Stomach smooth muscle (tissue), 2 donors: ENCODE measurements around the gene CFAP299.
A peak's percentile ranks its signal among the peaks of the same experiment; 100 is the strongest.

Experiments used
- H3K27ac ChIP-seq: one replicate; pipeline ENCODE4 v1.7.0; 2013; ENCODE audit warnings: mild to moderate bottlenecking, low read length, inconsistent platforms
- H3K27me3 ChIP-seq, 2 donors: one replicate each; pipeline ENCODE4 v1.7.0; 2013; ENCODE audit warnings: low read length in 2 of 2; ENCODE audit not compliant: insufficient read depth in 2 of 2, control insufficient read depth in 1 of 2
- H3K36me3 ChIP-seq, 2 donors: one replicate each; pipeline ENCODE4 v1.7.0; 2013; ENCODE audit warnings: low read length in 2 of 2; ENCODE audit not compliant: control insufficient read depth in 2 of 2, insufficient read depth in 2 of 2
- H3K4me1 ChIP-seq: one replicate; pipeline ENCODE4 v1.7.0; 2013; ENCODE audit warnings: low read length; ENCODE audit not compliant: control insufficient read depth, insufficient read depth
- H3K4me3 ChIP-seq, 2 donors: one replicate each; pipeline ENCODE4 v1.7.0; 2013; ENCODE audit warnings: low read length in 2 of 2
- H3K9ac ChIP-seq, 2 donors: one replicate each; pipeline ENCODE4 v1.7.0; 2013; ENCODE audit warnings: low read length in 2 of 2, mild to moderate bottlenecking in 1 of 2
- H3K9me3 ChIP-seq, 2 donors: one replicate each; pipeline ENCODE4 v1.7.0; 2013; ENCODE audit warnings: low read length in 2 of 2; ENCODE audit not compliant: control insufficient read depth in 2 of 2
- donor health status: healthy.
- donor health status: Pancreatic carcinoma.

CFAP299 gene

DNA sequence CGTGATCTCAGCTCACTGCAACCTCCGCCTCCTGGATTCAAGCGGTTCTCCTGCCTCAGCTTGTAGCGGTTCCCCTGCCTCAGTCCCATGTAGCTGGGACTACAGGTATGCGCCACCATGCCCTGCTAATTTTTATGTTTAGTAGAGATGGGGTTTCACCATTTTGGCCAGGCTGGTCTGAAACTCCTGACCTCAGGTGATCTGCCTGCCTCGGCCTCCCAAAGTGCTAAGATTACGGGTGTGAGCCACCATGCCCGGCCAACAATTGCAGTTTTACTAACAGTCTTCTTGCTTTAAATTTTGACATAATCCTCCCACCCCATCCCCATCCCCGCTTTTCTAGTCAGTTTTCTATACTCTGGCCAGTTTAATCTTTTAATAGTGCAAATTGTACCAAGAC is 112.0 kb downstream of the CFAP299 start:
- no peaks in the 10 kb centered on the region for H3K9me3 ChIP-seq
- no peaks in the 10 kb centered on the region for H3K27me3 ChIP-seq
- H3K36me3 ChIP-seq, result no peaks in the 10 kb centered on the region
- no peak overlapping the region for H3K9ac ChIP-seq
- no peak overlapping the region for H3K27ac ChIP-seq
- H3K4me1 ChIP-seq, result no peaks in the 10 kb centered on the region
- no peak overlapping the region for H3K4me3 ChIP-seq

GRCh38 chr4:80448056-80448455 is 112.5 kb downstream of the CFAP299 start:
- Histone ChIP-seq H3K27ac (no peak overlapping the region), H3K9ac (no peak overlapping the region), H3K4me3 (no peak overlapping the region), H3K4me1 (no peaks in the 10 kb centered on the region), H3K27me3 (no peaks in the 10 kb centered on the region), H3K36me3 (no peaks in the 10 kb centered on the region), H3K9me3 (no peaks in the 10 kb centered on the region)

DNA sequence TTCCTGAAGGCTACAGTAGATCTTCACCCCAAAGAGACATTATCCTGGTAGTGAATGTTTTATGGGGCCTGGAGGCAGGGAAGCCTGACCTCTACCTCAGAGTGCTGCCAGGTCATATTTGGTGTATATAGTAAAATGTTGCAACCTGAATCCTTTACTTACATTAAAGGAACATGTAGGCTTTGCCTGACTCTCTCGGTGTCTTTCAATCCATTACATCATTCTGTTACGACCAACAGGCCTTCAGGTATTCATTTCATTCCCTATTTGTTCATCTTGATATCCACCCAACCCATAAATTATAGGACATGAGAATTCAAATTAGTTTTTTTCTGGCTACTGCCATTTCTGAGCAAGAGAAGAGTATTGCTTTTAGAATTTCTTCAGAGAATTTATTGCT is 116.5 kb downstream of the CFAP299 start:
- no peaks in the 10 kb centered on the region for H3K36me3 ChIP-seq
- no peak overlapping the region for H3K9ac ChIP-seq
- no peaks in the 10 kb centered on the region for H3K27me3 ChIP-seq
- H3K27ac ChIP-seq, result no peak overlapping the region
- no peak overlapping the region for H3K4me3 ChIP-seq
- H3K9me3 ChIP-seq, result no peaks in the 10 kb centered on the region
- no peaks in the 10 kb centered on the region for H3K4me1 ChIP-seq

- Histone ChIP-seq H3K4me1 (no peaks in the 10 kb centered on the region), H3K4me3 (no peak overlapping the region), H3K27me3 (no peaks in the 10 kb centered on the region), H3K9ac (no peak overlapping the region), H3K36me3 (no peaks in the 10 kb centered on the region), H3K27ac (no peak overlapping the region), H3K9me3 (no peaks in the 10 kb centered on the region)
Measured at GRCh38 chr4:80452768-80453167, 117.2 kb downstream of the CFAP299 start.

DNA sequence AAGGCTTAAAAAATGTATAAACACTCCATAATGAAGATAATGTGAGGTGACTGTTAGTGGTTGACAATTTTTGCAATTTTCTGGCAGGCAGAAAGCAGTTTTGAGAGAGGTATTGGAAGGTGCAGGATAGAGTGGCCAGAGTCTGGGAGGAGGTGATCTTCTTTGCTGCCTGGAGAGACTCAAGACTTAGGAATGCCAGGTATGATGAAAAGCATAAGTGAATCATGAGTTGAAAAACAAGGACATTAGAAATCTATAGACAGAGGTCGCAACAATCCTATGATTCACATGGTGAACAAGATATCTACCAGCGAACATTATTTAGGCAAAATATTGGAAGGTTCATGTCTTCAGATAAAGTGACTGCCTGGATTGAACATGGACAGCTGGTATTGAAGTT is 118.5 kb downstream of the CFAP299 start:
- Histone ChIP-seq H3K9me3 (no peaks in the 10 kb centered on the region), H3K27me3 (no peaks in the 10 kb centered on the region)

DNA sequence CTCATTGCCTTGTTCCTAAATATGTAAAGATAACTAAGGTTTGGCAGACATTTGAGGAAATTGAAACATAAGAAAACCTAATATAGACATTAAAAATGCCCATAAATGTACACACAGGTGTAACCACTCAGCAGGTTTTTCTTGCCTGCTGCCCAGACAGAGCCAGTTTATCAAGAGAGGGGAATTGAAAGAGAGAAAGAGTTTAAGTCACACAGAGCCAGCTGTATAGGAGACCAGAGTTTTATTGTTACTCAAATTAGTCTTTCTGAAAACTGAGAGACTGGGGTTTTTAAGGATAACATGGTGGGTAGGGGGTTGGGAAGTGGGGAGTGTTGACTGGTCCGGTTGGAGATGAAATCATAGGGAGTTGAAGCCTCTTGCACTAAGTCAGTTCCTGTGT is 119.0 kb downstream of the CFAP299 start:
- Histone ChIP-seq H3K4me3 (no peak overlapping the region), H3K27me3 (no peaks in the 10 kb centered on the region), H3K9ac (no peak overlapping the region), H3K36me3 (no peaks in the 10 kb centered on the region), H3K27ac (no peak overlapping the region), H3K9me3 (no peaks in the 10 kb centered on the region), H3K4me1 (no peaks in the 10 kb centered on the region)

More for the DNA sequence above, 118.5 kb downstream of the CFAP299 start:
- H3K36me3 ChIP-seq, result no peaks in the 10 kb centered on the region
- H3K4me3 ChIP-seq, result no peak overlapping the region
- H3K27ac ChIP-seq, result no peak overlapping the region
- no peak overlapping the region for H3K9ac ChIP-seq
- no peaks in the 10 kb centered on the region for H3K4me1 ChIP-seq

DNA sequence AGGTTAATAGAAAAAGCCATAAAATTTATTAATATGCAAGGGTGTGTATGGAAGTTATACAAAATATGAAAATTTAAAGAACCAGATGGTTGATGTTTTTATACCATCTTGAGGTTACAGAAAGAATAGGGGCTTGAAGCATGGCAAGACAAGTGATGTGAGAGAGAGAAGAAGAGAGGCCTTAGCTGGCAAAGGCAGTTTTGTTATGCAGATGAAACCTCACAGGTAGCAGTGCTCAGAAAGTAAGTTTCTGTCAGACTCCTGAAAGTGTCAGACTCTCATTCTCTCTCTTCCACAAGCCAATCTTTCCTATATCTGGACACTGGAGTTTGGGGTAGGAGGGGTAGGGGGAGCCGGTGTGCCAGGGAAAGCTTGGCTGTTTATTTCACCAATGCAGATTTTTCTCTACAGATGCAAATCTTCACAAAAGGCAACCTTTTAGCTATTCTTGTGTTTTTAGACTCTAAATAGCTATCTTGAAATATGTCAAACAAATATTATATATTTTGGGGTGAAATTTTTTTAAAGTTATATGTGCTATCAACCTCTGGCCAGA is 124.5 kb downstream of the CFAP299 start:
- no peak overlapping the region for H3K9ac ChIP-seq
- H3K4me1 ChIP-seq, result no peaks in the 10 kb centered on the region
- no peak overlapping the region for H3K4me3 ChIP-seq

DNA sequence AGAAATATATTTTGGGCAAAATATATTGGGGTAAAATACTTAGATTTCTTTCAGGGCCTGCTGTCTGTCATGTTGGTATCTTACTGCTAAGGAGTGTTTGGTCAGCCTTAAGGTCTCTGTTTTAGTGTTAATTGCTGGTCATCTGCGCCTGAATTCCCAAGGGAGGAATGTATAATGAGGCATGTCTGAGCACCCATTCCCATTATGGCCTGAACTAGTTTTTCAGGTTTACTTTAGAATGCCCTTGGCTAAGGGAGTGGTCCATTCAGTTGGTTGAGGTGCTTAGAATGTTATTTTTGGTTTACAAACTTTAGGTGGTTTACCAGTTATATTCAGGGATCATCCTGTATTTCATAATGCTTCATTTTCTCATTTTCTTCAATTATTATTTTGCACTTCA is 125.9 kb downstream of the CFAP299 start:
- no peak overlapping the region for H3K4me3 ChIP-seq
- no peaks in the 10 kb centered on the region for H3K9me3 ChIP-seq
- H3K9ac ChIP-seq, result no peak overlapping the region
- no peaks in the 10 kb centered on the region for H3K4me1 ChIP-seq
- H3K27me3 ChIP-seq, result no peaks in the 10 kb centered on the region
- H3K27ac ChIP-seq, result no peak overlapping the region
- H3K36me3 ChIP-seq, result no peaks in the 10 kb centered on the region

More for the DNA sequence above, 124.5 kb downstream of the CFAP299 start:
- Histone ChIP-seq H3K27ac (no peak overlapping the region), H3K9me3 (no peaks in the 10 kb centered on the region), H3K36me3 (no peaks in the 10 kb centered on the region), H3K27me3 (no peaks in the 10 kb centered on the region)

GRCh38 chr4:80462621-80463091 is 127.1 kb downstream of the CFAP299 start:
- Histone ChIP-seq H3K36me3 (no peaks in the 10 kb centered on the region), H3K27ac (no peak overlapping the region), H3K9me3 (no peaks in the 10 kb centered on the region), H3K9ac (no peak overlapping the region), H3K4me3 (peak overlapping the region; percentile 24 to 47), H3K4me1 (no peaks in the 10 kb centered on the region), H3K27me3 (no peaks in the 10 kb centered on the region)

- no peak overlapping the region for H3K27ac ChIP-seq
Measured at GRCh38 chr4:80463509-80463908, 128.0 kb downstream of the CFAP299 start.

DNA sequence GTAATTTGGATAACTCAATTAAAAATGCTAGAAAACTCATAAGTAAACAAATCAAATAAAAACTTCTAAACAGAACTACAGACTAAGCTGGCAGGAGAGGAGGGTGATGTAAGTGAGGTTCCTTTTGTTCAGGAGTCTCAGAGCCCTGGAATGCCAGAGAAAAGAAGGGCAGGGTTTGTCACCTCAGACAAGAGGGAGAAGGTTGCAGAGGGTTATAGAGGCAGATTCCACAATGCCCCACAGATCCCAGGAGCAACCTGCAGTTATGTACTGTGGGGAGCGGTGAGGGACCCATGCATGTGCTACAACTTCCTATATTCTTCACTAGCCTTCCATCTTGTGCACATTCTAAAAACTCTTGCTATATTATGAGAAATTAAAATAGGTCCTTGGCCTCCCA is 129.7 kb downstream of the CFAP299 start:
- no peak overlapping the region for H3K27ac ChIP-seq

More at GRCh38 chr4:80463509-80463908, 128.0 kb downstream of the CFAP299 start:
- H3K4me1 ChIP-seq, result no peaks in the 10 kb centered on the region
- no peaks in the 10 kb centered on the region for H3K27me3 ChIP-seq
- H3K9ac ChIP-seq, result no peak overlapping the region
- no peaks in the 10 kb centered on the region for H3K9me3 ChIP-seq
- H3K4me3 ChIP-seq, result no peak overlapping the region
- no peaks in the 10 kb centered on the region for H3K36me3 ChIP-seq

More for the DNA sequence above, 129.7 kb downstream of the CFAP299 start:
- Histone ChIP-seq H3K4me1 (no peaks in the 10 kb centered on the region), H3K27me3 (no peaks in the 10 kb centered on the region), H3K9ac (no peak overlapping the region), H3K9me3 (no peaks in the 10 kb centered on the region), H3K36me3 (no peaks in the 10 kb centered on the region), H3K4me3 (no peak overlapping the region)
